Measurements from ENCODE around the gene HAUS8. TPM values are rescaled to one million over a fixed set of nuclear protein-coding genes. Genes with fewer than 3 reads are reported as not detected.

HAUS8 gene
- total and polyA plus RNA-seq, 10 of the 15 experiments (the other 5 are each of a cell fraction or from before 2014, with no cell fraction given): 22.7 to 43.9 (median 34.4) TPM

GRCh38 chr19:17113127-17113785 lies 38.0 kb upstream of the HAUS8 start (continued):
- TF ChIP-seq ZNF687 (IDR thresholded peaks at IDR 0.05): no peak
- TF ChIP-seq RB1 (IDR thresholded peaks at IDR 0.05; ENCODE audit: borderline replicate concordance): no peak
- no peak for TF ChIP-seq KDM1A (IDR thresholded peaks at IDR 0.05; ENCODE audit: borderline replicate concordance)
- TF ChIP-seq ASH2L (IDR thresholded peaks at IDR 0.05; ENCODE audit: borderline replicate concordance, low read depth): no peak
- no peak for TF ChIP-seq HCFC1 (IDR thresholded peaks at IDR 0.05; ENCODE audit: low read length)
- TF ChIP-seq IKZF1 (conservative IDR thresholded peaks at IDR 0.05): no peak
- TF ChIP-seq STAT3 (IDR thresholded peaks at IDR 0.05; ENCODE audit: low read depth, low read length): no peak
- no peak for TF ChIP-seq BCL11A (IDR thresholded peaks at IDR 0.05; ENCODE audit: low read depth, low read length)
- no peak for TF ChIP-seq MYB (IDR thresholded peaks at IDR 0.05; ENCODE audit: borderline replicate concordance, low read depth, low read length)
- TF ChIP-seq SMAD1 (IDR thresholded peaks at IDR 0.05; ENCODE audit: low read depth, partially characterized antibody): no peak
- no peak for TF ChIP-seq NR2C2 (IDR thresholded peaks at IDR 0.05; ENCODE audit: borderline replicate concordance, control insufficient read depth, insufficient read length, low read depth)
- TF ChIP-seq HDAC2 (IDR thresholded peaks at IDR 0.05): no peak
- no peak for TF ChIP-seq CEBPB (IDR thresholded peaks at IDR 0.05; ENCODE audit: borderline replicate concordance in 1 of 2, low read depth in 2 of 2, low read length in 2 of 2)
- TF ChIP-seq POU2F2 (IDR thresholded peaks at IDR 0.05; ENCODE audit: borderline replicate concordance, low read depth, low read length): no peak
